ENCODE data around the gene TTC39A. TPM values are rescaled to one million over a fixed set of nuclear protein-coding genes. Genes with fewer than 3 reads are reported as not detected.

TTC39A gene
- total RNA-seq, 2 donors from 2014 or later: 65.0 to 78.4 TPM

DNA sequence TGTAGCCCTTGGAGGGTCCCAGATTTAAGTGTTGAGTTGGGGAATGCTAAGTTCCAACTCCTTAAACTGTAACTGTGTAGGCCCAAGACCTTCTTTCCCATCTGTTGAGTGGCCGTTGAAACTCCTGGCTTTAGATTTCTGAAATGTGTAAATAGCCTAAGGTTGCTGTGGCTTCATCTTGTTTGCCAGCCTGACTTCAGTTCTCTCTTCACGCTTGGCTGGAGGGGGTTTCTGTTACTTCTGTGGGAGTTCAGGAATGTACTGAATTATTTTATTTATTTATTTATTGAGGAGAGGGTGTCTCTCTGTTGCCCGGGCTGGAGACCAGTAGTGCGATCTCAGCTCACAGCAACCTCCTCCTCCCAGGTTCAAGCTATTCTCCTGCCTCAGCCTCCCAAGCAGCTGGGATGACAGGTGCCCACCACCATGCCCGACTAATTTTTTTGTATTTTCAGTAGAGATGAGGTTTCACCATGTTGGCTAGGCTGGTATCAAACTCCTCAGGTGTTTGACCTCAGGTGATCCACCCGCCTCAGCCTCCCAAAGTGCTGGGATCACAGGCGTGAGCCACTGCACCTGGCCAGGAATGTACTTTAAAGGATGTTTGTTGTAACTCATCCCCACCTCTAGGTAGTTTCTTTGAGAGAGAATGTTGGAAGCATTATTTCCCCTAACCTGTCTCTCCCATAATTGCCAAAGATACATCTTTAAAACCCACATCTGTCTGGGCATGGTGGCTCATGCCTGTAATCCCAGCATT lies 5.9 kb downstream of the TTC39A start:
- no peak overlapping the region for H3K4me3 ChIP-seq
- no peak overlapping the region for H3K27ac ChIP-seq
- intact Hi-C loops (cut with DNase I): no loop called here
- DNase-seq (ENCODE audit: low spot score): no peak
- WGBS: 66% methylated on average over 7 of the region's 7 CpGs
- no peaks in the 10 kb centered on the region for H3K4me1 ChIP-seq (replicated peaks)
- H3K27me3 ChIP-seq (replicated peaks; ENCODE audit: insufficient read depth): no peaks in the 10 kb centered on the region
- no peaks in the 10 kb centered on the region for H3K9me3 ChIP-seq
- no peak for TF ChIP-seq POLR2AphosphoS5 (IDR thresholded peaks at IDR 0.05)
- TF ChIP-seq, protein P1, sequence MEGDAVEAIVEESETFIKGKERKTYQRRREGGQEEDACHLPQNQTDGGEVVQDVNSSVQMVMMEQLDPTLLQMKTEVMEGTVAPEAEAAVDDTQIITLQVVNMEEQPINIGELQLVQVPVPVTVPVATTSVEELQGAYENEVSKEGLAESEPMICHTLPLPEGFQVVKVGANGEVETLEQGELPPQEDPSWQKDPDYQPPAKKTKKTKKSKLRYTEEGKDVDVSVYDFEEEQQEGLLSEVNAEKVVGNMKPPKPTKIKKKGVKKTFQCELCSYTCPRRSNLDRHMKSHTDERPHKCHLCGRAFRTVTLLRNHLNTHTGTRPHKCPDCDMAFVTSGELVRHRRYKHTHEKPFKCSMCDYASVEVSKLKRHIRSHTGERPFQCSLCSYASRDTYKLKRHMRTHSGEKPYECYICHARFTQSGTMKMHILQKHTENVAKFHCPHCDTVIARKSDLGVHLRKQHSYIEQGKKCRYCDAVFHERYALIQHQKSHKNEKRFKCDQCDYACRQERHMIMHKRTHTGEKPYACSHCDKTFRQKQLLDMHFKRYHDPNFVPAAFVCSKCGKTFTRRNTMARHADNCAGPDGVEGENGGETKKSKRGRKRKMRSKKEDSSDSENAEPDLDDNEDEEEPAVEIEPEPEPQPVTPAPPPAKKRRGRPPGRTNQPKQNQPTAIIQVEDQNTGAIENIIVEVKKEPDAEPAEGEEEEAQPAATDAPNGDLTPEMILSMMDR (IDR thresholded peaks at IDR 0.05): no peak
- no peak for TF ChIP-seq POLR2A (IDR thresholded peaks at IDR 0.05)
- H3K36me3 ChIP-seq: no peaks in the 10 kb centered on the region

DNA sequence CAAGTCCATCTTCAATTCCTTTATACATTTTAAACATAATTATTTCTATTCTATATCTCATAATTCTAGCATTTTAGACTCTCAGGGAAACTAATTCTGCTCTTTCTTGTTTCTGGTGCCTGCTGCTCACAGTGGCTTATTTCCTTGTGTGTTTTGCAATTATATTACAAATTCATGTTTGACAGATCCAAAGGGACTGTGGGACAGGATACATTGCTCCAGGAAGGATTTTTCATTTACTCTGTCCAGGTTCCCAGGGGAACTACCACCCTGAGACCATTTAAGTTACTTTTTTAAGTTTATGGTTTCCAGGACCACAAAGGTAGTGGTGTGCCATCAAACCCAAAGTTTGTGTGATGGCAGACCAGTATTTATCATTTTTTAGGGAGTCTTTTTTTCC lies 6.6 kb downstream of the TTC39A start:
- Histone ChIP-seq H3K27me3 (replicated peaks; ENCODE audit: insufficient read depth) (no peaks in the 10 kb centered on the region), H3K27ac (no peak overlapping the region), H3K4me1 (replicated peaks) (no peaks in the 10 kb centered on the region), H3K4me3 (no peak overlapping the region), H3K36me3 (no peaks in the 10 kb centered on the region), H3K9me3 (no peaks in the 10 kb centered on the region)
- TF ChIP-seq, protein P1 (IDR thresholded peaks at IDR 0.05): no peak
- TF ChIP-seq POLR2AphosphoS5 (IDR thresholded peaks at IDR 0.05) (no peak), POLR2A (IDR thresholded peaks at IDR 0.05) (no peak)
- DNase-seq (ENCODE audit: low spot score): no peak
- intact Hi-C loops (cut with DNase I): no loop called here

DNA sequence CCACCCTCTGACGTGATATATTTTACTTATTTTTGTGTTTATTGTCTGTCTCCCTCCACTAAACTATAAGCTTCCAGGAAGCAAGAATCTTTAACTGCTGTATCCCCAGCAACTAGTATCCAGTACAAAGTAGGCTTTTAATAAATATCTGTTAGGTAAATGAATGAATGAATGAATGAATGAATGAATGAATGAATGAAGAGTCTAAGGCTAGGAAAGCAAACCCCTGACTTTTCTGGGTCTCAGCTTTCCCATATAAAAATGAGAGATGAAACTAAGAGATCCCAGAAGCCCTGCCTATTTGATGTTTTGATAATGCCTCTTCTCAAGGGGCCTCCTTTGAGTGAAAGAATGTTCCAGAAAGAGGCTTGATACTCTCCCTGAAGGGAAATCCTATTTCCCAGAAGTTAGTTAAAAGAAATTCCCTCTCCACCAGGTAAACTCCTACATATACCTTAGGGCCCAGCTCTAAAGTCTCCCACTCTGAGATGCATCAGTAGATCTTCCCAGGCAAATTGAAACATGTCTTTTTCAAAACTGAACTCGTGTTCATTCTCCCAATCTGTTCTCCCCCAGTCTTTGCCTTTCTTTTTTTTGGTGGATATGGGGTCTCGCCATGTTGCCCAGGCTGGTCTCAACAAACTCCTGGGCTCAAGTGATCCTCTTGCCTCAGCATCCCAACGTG lies 7.8 kb downstream of the TTC39A start:
- 92% methylated on average over 4 of the region's 4 CpGs for WGBS
- no peak overlapping the region for H3K27ac ChIP-seq
- H3K9me3 ChIP-seq: no peaks in the 10 kb centered on the region
- intact Hi-C loops (cut with DNase I): no loop called here
- H3K4me1 ChIP-seq (replicated peaks): no peaks in the 10 kb centered on the region
- H3K4me3 ChIP-seq: no peak overlapping the region
- H3K36me3 ChIP-seq: no peaks in the 10 kb centered on the region
- TF ChIP-seq, protein P1 (IDR thresholded peaks at IDR 0.05): no peak
- TF ChIP-seq POLR2A (IDR thresholded peaks at IDR 0.05) (no peak), POLR2AphosphoS5 (IDR thresholded peaks at IDR 0.05) (no peak)
- no peaks in the 10 kb centered on the region for H3K27me3 ChIP-seq (replicated peaks; ENCODE audit: insufficient read depth)
- DNase-seq (ENCODE audit: low spot score): no peak

DNA sequence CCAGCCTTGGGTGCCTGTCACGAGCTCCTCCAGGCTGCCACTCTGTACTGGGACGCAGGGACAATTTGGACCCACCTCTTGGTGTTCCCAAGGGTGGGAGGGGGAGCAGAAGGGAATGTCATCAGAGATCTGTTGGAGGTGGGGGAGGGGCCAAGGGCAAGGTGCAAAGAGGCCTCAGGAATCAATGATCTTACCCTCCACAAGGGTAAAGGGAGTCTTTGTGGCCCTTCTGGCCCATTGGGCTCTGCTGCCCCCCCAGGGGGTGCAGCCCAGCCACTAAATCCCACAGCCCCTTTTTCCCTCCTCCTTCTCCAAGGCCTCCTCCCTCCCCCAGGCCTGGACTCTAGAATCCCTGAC lies 8.5 kb downstream of the TTC39A start:
- intact Hi-C loops (cut with DNase I): no loop called here
- TF ChIP-seq POLR2A (IDR thresholded peaks at IDR 0.05): no peak
- TF ChIP-seq POLR2AphosphoS5 (IDR thresholded peaks at IDR 0.05): no peak
- TF ChIP-seq, protein P1 (IDR thresholded peaks at IDR 0.05): no peak
- WGBS: 100% methylated on average over 2 of the region's 2 CpGs

More for the DNA sequence above, 8.5 kb downstream of the TTC39A start:
- H3K4me3 ChIP-seq: no peak overlapping the region
- H3K27ac ChIP-seq: no peak overlapping the region
- H3K9me3 ChIP-seq: no peaks in the 10 kb centered on the region
- no peaks in the 10 kb centered on the region for H3K36me3 ChIP-seq
- H3K4me1 ChIP-seq (replicated peaks): no peaks in the 10 kb centered on the region
- H3K27me3 ChIP-seq (replicated peaks; ENCODE audit: insufficient read depth): no peaks in the 10 kb centered on the region
- no peak for DNase-seq (ENCODE audit: low spot score)
